Fibroblast of skin of abdomen (primary cell): ENCODE measurements around the gene KCNT2.
"Not testable (repeated sequence)": the region's sequence is repeated elsewhere in the genome, so short reads cannot be mapped to it uniquely, and the experiment has no call there.

Source experiments
- DNase-seq: peaks from one replicate; pipeline ENCODE4 v3.0.0-alpha.2; 2013

KCNT2 gene

GRCh38 chr1:196590012-196590708, 18.1 kb downstream of the KCNT2 start:
- no peak for DNase-seq

GRCh38 chr1:196584696-196585095, 23.5 kb downstream of the KCNT2 start:
- DNase-seq: no peak

- DNase-seq: no peak
Measured at GRCh38 chr1:196577386-196577785, 30.9 kb downstream of the KCNT2 start.

- no peak for DNase-seq
Measured at GRCh38 chr1:196573226-196573625, 35.0 kb downstream of the KCNT2 start.

- no peak for DNase-seq
Measured at GRCh38 chr1:196567238-196567637, 41.0 kb downstream of the KCNT2 start.

GRCh38 chr1:196563768-196564167, 44.5 kb downstream of the KCNT2 start:
- DNase-seq: no peak

GRCh38 chr1:196559314-196559713, 48.9 kb downstream of the KCNT2 start:
- DNase-seq: no peak

GRCh38 chr1:196558411-196558810, 49.8 kb downstream of the KCNT2 start:
- DNase-seq: peak; percentile 68

- no peak for DNase-seq
Measured at GRCh38 chr1:196557797-196558196, 50.4 kb downstream of the KCNT2 start.

GRCh38 chr1:196550731-196551130, 57.5 kb downstream of the KCNT2 start:
- no peak for DNase-seq

- no peak for DNase-seq
Measured at GRCh38 chr1:196546272-196547111, 61.7 kb downstream of the KCNT2 start.

GRCh38 chr1:196545222-196545621, 63.0 kb downstream of the KCNT2 start:
- no peak for DNase-seq

GRCh38 chr1:196544617-196545016, 63.6 kb downstream of the KCNT2 start:
- DNase-seq: no peak

- no peak for DNase-seq
Measured at GRCh38 chr1:196543833-196544232, 64.4 kb downstream of the KCNT2 start.

GRCh38 chr1:196538473-196538872, 69.8 kb downstream of the KCNT2 start:
- DNase-seq: no peak

GRCh38 chr1:196535727-196536126, 72.5 kb downstream of the KCNT2 start:
- DNase-seq: peak; percentile 38

GRCh38 chr1:196531737-196532524, 76.3 kb downstream of the KCNT2 start:
- no peak for DNase-seq

- no peak for DNase-seq
Measured at GRCh38 chr1:196527919-196528318, 80.3 kb downstream of the KCNT2 start.

- DNase-seq: not testable (repeated sequence)
Measured at GRCh38 chr1:196522574-196523345, 85.5 kb downstream of the KCNT2 start.

- DNase-seq: no peak
Measured at GRCh38 chr1:196517193-196517592, 91.0 kb downstream of the KCNT2 start.

- peak; percentile 8 for DNase-seq
Measured at GRCh38 chr1:196516373-196516772, 91.9 kb downstream of the KCNT2 start.

GRCh38 chr1:196515904-196516303, 92.3 kb downstream of the KCNT2 start:
- no peak for DNase-seq
